WTC11 (cell line): Measurements from ENCODE around the gene NDUFS4. TPM values are rescaled to one million over a fixed set of nuclear protein-coding genes. Genes with fewer than 3 reads are reported as not detected.

Experiments
- ATAC-seq: fragments of 200-7000 bp; cut with Tn5 transposase; 2 replicates; pipeline ENCODE4 v1.10.0; 2021; ENCODE audit warnings: mild to moderate bottlenecking, moderate library complexity
- CTCF ChIA-PET: fragments of 300-600 bp; sonication (Branson Sonifier 250); formaldehyde crosslinking; loops from one replicate; lab custom pipeline; 2021; ENCODE audit warnings: antibody characterized with exemption; lab: Charles Lee
- POLR2A ChIA-PET: fragments of 350-600 bp; sonication (Branson Sonifier 250); formaldehyde crosslinking; loops from one replicate; lab custom pipeline; 2021; ENCODE audit warnings: antibody characterized with exemption; lab: Charles Lee
- DNase-seq: peaks from one replicate; pipeline ENCODE4 v3.0.0; 2021; ENCODE audit warnings: low spot score
- H3K27ac Mint-ChIP-seq: 2 replicates; pipeline ENCODE4 v1.8.0; 2021; ENCODE audit warnings: mixed read lengths
- H3K27me3 Mint-ChIP-seq: 2 replicates; pipeline ENCODE4 v1.8.0; 2021; ENCODE audit warnings: low read depth, mild to moderate bottlenecking, moderate library complexity, mixed read lengths
- H3K36me3 Mint-ChIP-seq: 2 replicates; pipeline ENCODE4 v1.8.0; 2021; ENCODE audit warnings: mixed read lengths
- H3K4me1 Mint-ChIP-seq: 2 replicates; pipeline ENCODE4 v1.8.0; 2022; ENCODE audit warnings: mixed read lengths
- H3K4me3 Mint-ChIP-seq: 2 replicates; pipeline ENCODE4 v1.8.0; 2021; ENCODE audit warnings: mild to moderate bottlenecking, moderate library complexity, mixed read lengths
- H3K9me3 Mint-ChIP-seq: 2 replicates; pipeline ENCODE4 v1.8.0; 2021; ENCODE audit warnings: mixed read lengths
- AFF4 ChIP-seq: sonication (generic); formaldehyde crosslinking; IDR thresholded peaks from 2 replicates; pipeline ENCODE4 v1.8.1; 2023; ENCODE audit warnings: mild to moderate bottlenecking, missing genetic modification reagents, borderline replicate concordance
- ATF6 ChIP-seq: sonication (generic); formaldehyde crosslinking; IDR thresholded peaks from 2 replicates; pipeline ENCODE4 v1.8.1; 2023; ENCODE audit warnings: mild to moderate bottlenecking, missing genetic modification reagents
- E2F1 ChIP-seq: sonication (generic); formaldehyde crosslinking; IDR thresholded peaks from 2 replicates; pipeline ENCODE4 v1.8.0; 2022; ENCODE audit warnings: mild to moderate bottlenecking, missing genetic modification reagents
- ERG ChIP-seq: fragments of 250-450 bp; sonication (Bioruptor Pico); IDR thresholded peaks from 2 replicates; pipeline ENCODE4 v1.8.0; 2021; ENCODE audit warnings: mild to moderate bottlenecking
- FOXP1 ChIP-seq: sonication (generic); formaldehyde crosslinking; IDR thresholded peaks from 2 replicates; pipeline ENCODE4 v1.8.0; 2022; ENCODE audit warnings: missing genetic modification reagents, mild to moderate bottlenecking, moderate library complexity, borderline replicate concordance
- GRHL2 ChIP-seq: fragments of 250-450 bp; sonication (Bioruptor Pico); IDR thresholded peaks from 2 replicates; pipeline ENCODE4 v1.8.0; 2022; ENCODE audit warnings: mild to moderate bottlenecking, moderate library complexity; ENCODE audit not compliant: insufficient replicate concordance, severe bottlenecking
- HMGXB4 ChIP-seq: sonication (generic); formaldehyde crosslinking; IDR thresholded peaks from 2 replicates; pipeline ENCODE4 v1.8.1; 2023; ENCODE audit warnings: mild to moderate bottlenecking, moderate library complexity, missing genetic modification reagents
- JUN ChIP-seq: sonication (generic); formaldehyde crosslinking; IDR thresholded peaks from 2 replicates; pipeline ENCODE4 v1.8.0; 2023; ENCODE audit warnings: mild to moderate bottlenecking, missing genetic modification reagents
- MLX ChIP-seq: sonication (generic); formaldehyde crosslinking; IDR thresholded peaks from 2 replicates; pipeline ENCODE4 v1.8.1; 2023; ENCODE audit warnings: mild to moderate bottlenecking, missing genetic modification reagents, moderate library complexity
- MYBL2 ChIP-seq: sonication (generic); formaldehyde crosslinking; IDR thresholded peaks from 2 replicates; pipeline ENCODE4 v1.8.1; 2023; ENCODE audit warnings: mild to moderate bottlenecking, moderate library complexity, missing genetic modification reagents
- PREB ChIP-seq: sonication (generic); formaldehyde crosslinking; IDR thresholded peaks from 2 replicates; pipeline ENCODE4 v1.8.1; 2022; ENCODE audit warnings: mild to moderate bottlenecking, missing genetic modification reagents, moderate library complexity, borderline replicate concordance
- SP1 ChIP-seq: sonication (generic); formaldehyde crosslinking; conservative IDR thresholded peaks from 2 replicates; pipeline ENCODE4 v1.8.1; 2022; ENCODE audit warnings: missing genetic modification reagents
- ZNF232 ChIP-seq: sonication (generic); formaldehyde crosslinking; IDR thresholded peaks from 2 replicates; pipeline ENCODE4 v1.8.0; 2022; ENCODE audit warnings: mild to moderate bottlenecking, missing genetic modification reagents
- ZNF532 ChIP-seq: fragments of 250-450 bp; sonication (Bioruptor Pico); IDR thresholded peaks from 2 replicates; pipeline ENCODE4 v1.9.0; 2021; ENCODE audit warnings: mild to moderate bottlenecking, borderline replicate concordance
- total RNA-seq: library from RNA; stranded (reverse); gene quantifications from 3 replicates; pipeline ENCODE4 v1.2.3, GENCODE V29; 2021

Gene NDUFS4
- total RNA-seq, 1 experiment from 2014 or later, result 68.5 TPM

GRCh38 chr5:53575101-53575500, 14.7 kb downstream of the NDUFS4 start:
- H3K36me3 Mint-ChIP-seq, result peaks cover 2% of the 10 kb centered on the region; the same call in 1 of the 2 replicates
- H3K4me3 Mint-ChIP-seq, result no peak overlapping the region
- CTCF ChIA-PET, result interaction anchor here (1.2 kb wide), 1 partner anchor 654 kb away, joined by 3 read pairs; no protein-coding TSS in a partner anchor
- peaks cover 2% of the 10 kb centered on the region for H3K9me3 Mint-ChIP-seq
- TF ChIP-seq SP1 (CRISPR knock-in tag), result no peak
- no peak for TF ChIP-seq E2F1
- no peak for TF ChIP-seq HMGXB4 (CRISPR knock-in tag)
- no peak for TF ChIP-seq PREB (CRISPR knock-in tag)
- no peak for TF ChIP-seq ATF6
- TF ChIP-seq GRHL2, result no peak
- no peak for TF ChIP-seq MYBL2 (CRISPR knock-in tag)
- TF ChIP-seq MLX (CRISPR knock-in tag), result no peak
- TF ChIP-seq ERG, result no peak
- no peak for TF ChIP-seq FOXP1
- TF ChIP-seq ZNF232 (CRISPR knock-in tag), result no peak
- TF ChIP-seq AFF4 (CRISPR knock-in tag), result no peak
- TF ChIP-seq JUN, result no peak
- TF ChIP-seq ZNF532 (CRISPR knock-in tag), result no peak
- TF ChIP-seq, all 79 proteins: peak for 0
- POLR2A ChIA-PET, result no interaction called here
- H3K27me3 Mint-ChIP-seq, result no peaks in the 10 kb centered on the region
- ATAC-seq (no peak), DNase-seq (no peak)
- H3K4me1 Mint-ChIP-seq, result peaks cover 13% of the 10 kb centered on the region
- H3K27ac Mint-ChIP-seq, result no peak overlapping the region
